ENCODE results near the gene DOK3.

DNA sequence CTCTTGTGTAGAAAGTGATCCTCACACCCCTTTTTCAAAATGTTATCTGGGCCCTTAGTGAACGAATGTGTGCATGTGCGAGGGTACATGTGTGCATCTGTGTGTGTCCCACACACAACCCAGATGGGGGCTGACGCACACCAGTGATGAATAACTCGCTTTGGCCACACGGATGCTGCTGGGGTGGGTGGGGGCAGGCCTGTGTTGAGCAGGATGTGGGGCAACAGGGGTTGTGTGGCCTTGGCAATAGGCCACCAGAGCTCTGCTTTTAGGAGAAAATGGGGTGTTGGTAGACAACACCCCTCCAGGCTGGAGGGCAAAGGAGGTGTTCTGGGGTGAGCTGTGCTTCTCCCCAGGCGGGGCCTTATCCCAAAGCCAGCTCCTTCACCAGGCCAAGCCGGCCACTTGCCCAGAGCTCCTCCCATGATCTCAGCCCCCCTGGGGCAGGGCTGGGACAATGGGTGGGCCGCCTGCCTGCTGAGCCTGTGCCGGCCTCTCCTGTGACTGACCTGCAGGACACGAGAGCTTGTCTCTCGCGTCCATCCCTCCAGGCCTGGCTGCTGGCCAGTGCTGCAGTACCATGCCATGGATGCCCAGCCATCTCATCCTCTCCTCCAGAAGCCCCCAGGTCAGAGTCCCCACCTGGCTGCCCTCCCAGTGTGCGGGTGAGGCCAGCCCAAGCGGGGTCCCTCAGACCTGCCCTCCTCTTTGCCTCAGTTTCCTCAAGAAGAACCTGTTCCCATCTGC, 37.8 kb downstream of the DOK3 start:
- TF ChIP-seq CTCF (IDR thresholded peaks at IDR 0.05; ENCODE audit: insufficient read depth, low read length, poor library complexity, severe bottlenecking) (no peak), EZH2phosphoT487 (conservative IDR thresholded peaks at IDR 0.05; ENCODE audit: low read length) (no peak)

Measured in SU-DHL-6 (cell line).